GM23248 (cell line): ENCODE data around the gene PHPT1.

ENCODE experiments used
- EZH2 ChIP-seq: fragments of 200-600 bp; sonication (generic); IDR thresholded peaks from 2 replicates; pipeline ENCODE4 v1.6.1; 2018; ENCODE audit warnings: antibody characterized with exemption, mild to moderate bottlenecking; ENCODE audit not compliant: insufficient read depth, poor library complexity, severe bottlenecking
- EZH2phosphoT487 ChIP-seq: fragments of 200-600 bp; sonication (generic); IDR thresholded peaks from 2 replicates; pipeline ENCODE4 v1.6.1; 2018; ENCODE audit warnings: antibody characterized with exemption, moderate library complexity, mild to moderate bottlenecking, low read depth; ENCODE audit not compliant: insufficient read depth

DNA sequence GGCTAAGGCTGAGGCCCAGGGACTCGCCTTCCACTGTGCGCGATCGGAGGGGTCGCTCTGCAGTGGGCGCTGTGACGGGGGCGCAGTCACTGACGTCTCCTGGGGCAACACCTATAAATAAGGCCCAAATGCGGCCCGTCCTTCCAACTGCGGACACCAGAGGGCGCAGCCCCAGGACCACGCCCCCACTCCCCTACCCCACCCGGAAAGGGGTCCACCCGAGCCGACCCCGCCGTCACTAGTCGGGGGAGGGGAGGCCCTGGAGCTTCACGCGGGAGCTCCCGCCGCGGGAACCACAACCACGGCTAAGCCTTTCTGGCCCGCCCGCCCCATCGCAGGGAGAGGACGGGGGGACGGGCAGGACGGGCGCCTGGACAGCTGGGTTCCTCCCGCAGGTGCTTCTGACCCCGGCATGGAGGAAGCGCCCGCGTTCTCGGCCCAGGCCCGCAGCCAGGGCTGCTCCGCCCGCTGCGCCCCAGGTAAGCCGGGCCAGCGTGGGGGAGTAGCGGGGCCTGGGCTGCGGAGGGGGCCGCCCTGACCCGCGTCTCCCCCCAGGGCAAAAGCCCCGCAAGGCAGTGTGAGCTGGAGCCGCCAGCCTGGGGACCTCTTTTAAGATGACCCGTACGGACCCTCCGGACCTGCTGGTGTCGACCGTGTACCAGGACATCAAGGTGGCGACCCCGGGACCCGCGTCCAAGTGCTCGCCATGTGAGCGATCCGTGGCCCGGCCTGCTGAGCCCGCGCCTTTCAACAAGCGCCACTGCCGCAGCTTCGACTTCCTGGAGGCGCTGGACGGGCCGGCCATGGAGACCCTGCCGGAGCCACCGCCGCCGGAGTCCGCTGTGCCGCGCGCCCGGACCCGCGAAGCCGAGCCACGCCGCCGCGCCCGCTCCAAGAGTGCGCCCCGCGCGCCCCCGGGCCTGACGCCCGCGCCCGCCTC lies 5.1 kb upstream of the PHPT1 start:
- TF ChIP-seq EZH2phosphoT487 (0 out of 2 replicates have a peak, but pooled peaks have one; percentile 54), EZH2 (peak; percentile 83)
